ENCODE data around the gene AKT3.

GRCh38 chr1:243441601-243442000 lies 408.4 kb downstream of the AKT3 start:
- TF ChIP-seq RFX5 (IDR thresholded peaks at IDR 0.05; ENCODE audit: borderline replicate concordance, low read depth, low read length), result no peak
- no peak for TF ChIP-seq CTCF (IDR thresholded peaks at IDR 0.05; ENCODE audit: control extremely low read depth in 1 of 3, insufficient read depth in 1 of 3, low read depth in 1 of 3, low read length in 3 of 3)
- TF ChIP-seq BACH1 (IDR thresholded peaks at IDR 0.05; ENCODE audit: low read length), result no peak
- no peak for TF ChIP-seq POLR2A (IDR thresholded peaks at IDR 0.05; ENCODE audit: control extremely low read depth in 1 of 2, low read depth in 2 of 2, low read length in 2 of 2)
- no peak for TF ChIP-seq SUZ12 (IDR thresholded peaks at IDR 0.05; ENCODE audit: low read length)

All from H1 (cell line).